Parathyroid adenoma (tissue), 2 donors: ENCODE measurements around the gene D2HGDH.
"Not testable (repeated sequence)": the region's sequence is repeated elsewhere in the genome, so short reads cannot be mapped to it uniquely, and the experiment has no call there.

Source experiments
- H2AFZ ChIP-seq: fragments of 300-600 bp; sonication (generic); one replicate; pipeline ENCODE4 v1.7.0; 2017; ENCODE audit warnings: antibody characterized with exemption, mild to moderate bottlenecking
- H3K27ac ChIP-seq: fragments of 300-600 bp; sonication (generic); one replicate; pipeline ENCODE4 v1.7.0; 2017
- H3K27me3 ChIP-seq: fragments of 300-600 bp; sonication (generic); one replicate; pipeline ENCODE4 v1.7.0; 2017; ENCODE audit warnings: low read length; ENCODE audit not compliant: control insufficient read depth, insufficient read depth
- H3K36me3 ChIP-seq: fragments of 300-600 bp; sonication (generic); one replicate; pipeline ENCODE4 v1.7.0; 2017; ENCODE audit warnings: low read length; ENCODE audit not compliant: control insufficient read depth, insufficient read depth
- H3K4me1 ChIP-seq: fragments of 300-600 bp; sonication (generic); one replicate; pipeline ENCODE4 v1.7.0; 2017; ENCODE audit warnings: control low read depth
- H3K4me2 ChIP-seq: fragments of 300-600 bp; sonication (generic); one replicate; pipeline ENCODE4 v1.7.0; 2017; ENCODE audit warnings: low read length
- H3K4me3 ChIP-seq: fragments of 300-600 bp; sonication (generic); one replicate; pipeline ENCODE4 v1.7.0; 2017; ENCODE audit warnings: low read depth, low read length
- H3K79me2 ChIP-seq: fragments of 300-600 bp; sonication (generic); one replicate; pipeline ENCODE4 v1.7.0; 2017; ENCODE audit warnings: control low read depth
- H3K9ac ChIP-seq: fragments of 300-600 bp; sonication (generic); one replicate; pipeline ENCODE4 v1.7.0; 2017; ENCODE audit warnings: mild to moderate bottlenecking
- H3K9me3 ChIP-seq: fragments of 300-600 bp; sonication (generic); one replicate; pipeline ENCODE4 v1.7.0; 2017; ENCODE audit warnings: low read length; ENCODE audit not compliant: control insufficient read depth
- TF ChIP-seq, protein P1 (sequence below): fragments of 300-600 bp; sonication (generic); IDR thresholded peaks from one replicate; pipeline ENCODE4 v1.7.0; 2017; ENCODE audit warnings: antibody characterized with exemption, mild to moderate bottlenecking
- donor health status: primary hyperparathyroidism.

Gene D2HGDH

GRCh38 chr2:241817126-241817820 lies 82.8 kb downstream of the D2HGDH start:
- Histone ChIP-seq H3K4me2 (no peak overlapping the region), H2AFZ (no peak overlapping the region), H3K36me3 (no peaks in the 10 kb centered on the region), H3K27ac (no peak overlapping the region), H3K9ac (no peak overlapping the region), H3K27me3 (no peaks in the 10 kb centered on the region), H3K9me3 (no peaks in the 10 kb centered on the region), H3K79me2 (no peaks in the 10 kb centered on the region), H3K4me1 (no peaks in the 10 kb centered on the region), H3K4me3 (no peak overlapping the region)
- TF ChIP-seq, protein P1, sequence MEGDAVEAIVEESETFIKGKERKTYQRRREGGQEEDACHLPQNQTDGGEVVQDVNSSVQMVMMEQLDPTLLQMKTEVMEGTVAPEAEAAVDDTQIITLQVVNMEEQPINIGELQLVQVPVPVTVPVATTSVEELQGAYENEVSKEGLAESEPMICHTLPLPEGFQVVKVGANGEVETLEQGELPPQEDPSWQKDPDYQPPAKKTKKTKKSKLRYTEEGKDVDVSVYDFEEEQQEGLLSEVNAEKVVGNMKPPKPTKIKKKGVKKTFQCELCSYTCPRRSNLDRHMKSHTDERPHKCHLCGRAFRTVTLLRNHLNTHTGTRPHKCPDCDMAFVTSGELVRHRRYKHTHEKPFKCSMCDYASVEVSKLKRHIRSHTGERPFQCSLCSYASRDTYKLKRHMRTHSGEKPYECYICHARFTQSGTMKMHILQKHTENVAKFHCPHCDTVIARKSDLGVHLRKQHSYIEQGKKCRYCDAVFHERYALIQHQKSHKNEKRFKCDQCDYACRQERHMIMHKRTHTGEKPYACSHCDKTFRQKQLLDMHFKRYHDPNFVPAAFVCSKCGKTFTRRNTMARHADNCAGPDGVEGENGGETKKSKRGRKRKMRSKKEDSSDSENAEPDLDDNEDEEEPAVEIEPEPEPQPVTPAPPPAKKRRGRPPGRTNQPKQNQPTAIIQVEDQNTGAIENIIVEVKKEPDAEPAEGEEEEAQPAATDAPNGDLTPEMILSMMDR, result no peak

DNA sequence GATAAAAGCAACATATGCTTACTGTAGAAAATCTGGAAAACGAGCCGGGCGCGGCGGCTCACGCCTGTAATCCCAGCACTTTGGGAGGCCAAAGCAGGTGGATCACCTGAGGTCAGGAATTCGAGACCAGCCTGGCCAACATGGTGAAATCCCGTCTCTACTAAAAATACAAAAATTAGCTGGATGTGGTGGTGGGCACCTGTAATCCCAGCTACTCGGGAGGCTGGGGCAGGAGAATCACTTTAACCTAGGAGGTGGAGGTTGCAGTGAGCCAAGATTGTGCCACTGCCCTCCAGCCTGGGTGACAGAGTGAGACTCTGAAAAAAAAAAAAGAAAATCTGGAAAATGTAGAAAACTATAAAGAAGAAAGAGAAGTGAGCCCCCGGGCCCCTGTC lies 83.4 kb downstream of the D2HGDH start:
- H3K9ac ChIP-seq, H3K9me3 ChIP-seq, H2AFZ ChIP-seq, H3K36me3 ChIP-seq, H3K79me2 ChIP-seq, H3K4me2 ChIP-seq, H3K27ac ChIP-seq, H3K27me3 ChIP-seq, H3K4me3 ChIP-seq, H3K4me1 ChIP-seq: not testable (repeated sequence)
